BLaER1 (cell line): ENCODE data around the gene SLC35G4.
A peak's percentile ranks its signal among the peaks of the same experiment; 100 is the strongest.

ENCODE experiments used
- H3K27ac ChIP-seq: shearing (Covaris generic); formaldehyde crosslinking; 2 replicates; pipeline ENCODE4 v1.8.1; 2022
- H3K27me3 ChIP-seq: shearing (Covaris generic); formaldehyde crosslinking; 2 replicates; pipeline ENCODE4 v1.8.1; 2022
- H3K36me3 ChIP-seq: shearing (Covaris generic); formaldehyde crosslinking; 2 replicates; pipeline ENCODE4 v1.8.1; 2022
- H3K4me1 ChIP-seq: shearing (Covaris generic); formaldehyde crosslinking; 2 replicates; pipeline ENCODE4 v1.8.1; 2022
- H3K4me2 ChIP-seq: shearing (Covaris generic); formaldehyde crosslinking; 2 replicates; pipeline ENCODE4 v1.8.1; 2022
- H3K4me3 ChIP-seq: shearing (Covaris generic); formaldehyde crosslinking; 2 replicates; pipeline ENCODE4 v1.8.1; 2022
- H3K9ac ChIP-seq: shearing (Covaris generic); formaldehyde crosslinking; 2 replicates; pipeline ENCODE4 v1.8.1; 2022
- H3K9me3 ChIP-seq: shearing (Covaris generic); formaldehyde crosslinking; 2 replicates; pipeline ENCODE4 v1.8.1; 2022
- H4K20me1 ChIP-seq: shearing (Covaris generic); formaldehyde crosslinking; 2 replicates; pipeline ENCODE4 v1.8.1; 2022
- Cebpa-rat ChIP-seq: shearing (Covaris generic); IDR thresholded peaks from 2 replicates; pipeline ENCODE4 v1.8.1; 2022

Gene SLC35G4

DNA sequence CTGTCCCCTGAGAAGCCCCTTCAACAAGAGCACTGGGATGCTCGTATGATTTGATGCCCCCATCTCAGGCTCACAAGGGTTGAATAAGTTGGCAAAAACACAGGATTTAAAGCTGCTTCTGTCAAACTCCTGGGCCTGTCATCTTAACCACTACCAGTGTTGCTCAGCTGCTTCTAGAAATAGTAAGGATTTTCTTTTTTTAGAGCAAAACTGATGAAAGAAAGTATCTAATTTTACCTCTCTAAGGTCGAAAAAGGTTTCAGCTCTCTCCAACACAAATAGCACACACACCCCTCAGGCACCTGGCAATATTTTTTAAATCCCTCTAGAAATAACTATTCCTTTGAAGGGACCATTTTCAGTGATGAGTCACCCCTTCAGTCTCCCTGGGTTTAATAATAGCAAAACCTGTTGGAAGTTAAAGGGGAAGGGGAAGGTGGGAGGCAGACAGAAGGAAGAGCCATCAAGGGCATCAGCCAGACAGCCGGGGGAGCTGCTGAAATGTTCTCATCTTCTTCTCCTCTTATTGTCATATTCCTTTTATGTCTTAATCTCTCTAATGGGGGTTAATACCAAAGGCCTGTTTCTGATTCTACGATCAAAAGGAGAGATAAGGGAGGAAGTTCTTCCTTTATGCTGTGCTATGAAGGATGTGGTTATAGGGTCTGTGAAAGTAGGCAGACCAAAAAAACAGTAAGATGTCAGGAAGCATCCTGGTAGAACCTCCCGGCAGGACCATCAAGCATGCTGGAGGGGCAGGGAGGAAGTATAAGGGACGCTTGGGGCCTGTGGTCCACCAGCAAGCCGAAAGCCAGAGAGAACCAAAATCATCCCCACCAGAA, 31.9 kb upstream of the SLC35G4 start:
- H3K27me3 ChIP-seq, result no peaks in the 10 kb centered on the region
- H3K4me3 ChIP-seq, result no peak overlapping the region
- H3K27ac ChIP-seq, result no peak overlapping the region
- 0 out of 2 replicates have a peak overlapping the region, but pooled peaks have one; percentile 46 for H3K9ac ChIP-seq
- TF ChIP-seq Cebpa-rat, result no peak
- peaks cover 28% of the 10 kb centered on the region for H3K4me1 ChIP-seq
- peak overlapping the region; percentile 74 for H3K4me2 ChIP-seq
- H3K36me3 ChIP-seq, result no peaks in the 10 kb centered on the region
- no peaks in the 10 kb centered on the region for H4K20me1 ChIP-seq
- H3K9me3 ChIP-seq, result no peaks in the 10 kb centered on the region

DNA sequence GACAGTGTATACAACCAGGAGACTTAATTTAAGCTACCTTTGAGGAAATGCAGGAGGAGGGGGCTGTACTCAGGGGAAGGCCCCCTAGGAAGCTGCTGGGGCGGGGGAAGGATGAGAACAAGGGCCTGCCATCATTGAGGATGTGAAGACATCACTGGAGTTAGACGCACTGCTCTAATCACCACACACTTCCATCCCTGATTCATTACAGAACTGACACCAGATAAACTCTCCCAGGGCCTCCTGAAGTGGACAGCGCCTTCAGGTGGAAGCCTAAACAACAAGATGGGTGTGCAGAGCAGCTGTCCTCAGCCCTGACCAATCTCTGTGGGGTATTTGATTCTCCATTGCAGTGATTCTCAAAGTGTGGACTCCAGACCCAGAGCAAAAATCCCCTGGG, 30.6 kb upstream of the SLC35G4 start:
- H3K9me3 ChIP-seq, result no peaks in the 10 kb centered on the region
- peaks cover 28% of the 10 kb centered on the region for H3K4me1 ChIP-seq
- no peak overlapping the region for H3K9ac ChIP-seq
- no peak overlapping the region for H3K27ac ChIP-seq
- H4K20me1 ChIP-seq, result no peaks in the 10 kb centered on the region
- H3K4me3 ChIP-seq, result no peak overlapping the region
- H3K36me3 ChIP-seq, result no peaks in the 10 kb centered on the region
- TF ChIP-seq Cebpa-rat, result no peak
- H3K27me3 ChIP-seq, result no peaks in the 10 kb centered on the region
- H3K4me2 ChIP-seq, result no peak overlapping the region

DNA sequence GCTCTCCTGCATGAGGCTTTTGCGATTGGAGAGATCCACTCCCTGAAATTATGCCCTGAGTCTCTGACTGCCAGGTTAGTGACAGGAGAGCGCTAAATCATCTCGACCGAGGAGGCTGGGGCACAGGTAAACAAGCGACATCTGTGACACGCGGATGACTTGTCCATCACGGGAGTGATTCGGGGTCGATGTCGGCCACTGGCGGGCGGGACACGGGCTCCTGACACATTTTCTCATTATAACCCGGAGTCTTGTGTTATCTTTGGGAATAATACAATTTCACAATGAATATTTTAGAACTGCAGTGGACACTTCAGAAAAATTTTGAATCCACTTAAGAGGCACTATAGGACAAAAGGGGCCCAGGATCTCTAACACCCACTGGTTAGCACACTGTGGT, 29.5 kb upstream of the SLC35G4 start:
- no peaks in the 10 kb centered on the region for H3K36me3 ChIP-seq
- H3K9me3 ChIP-seq, result no peaks in the 10 kb centered on the region
- no peak overlapping the region for H3K4me2 ChIP-seq
- H3K27me3 ChIP-seq, result no peaks in the 10 kb centered on the region
- no peak for TF ChIP-seq Cebpa-rat
- no peak overlapping the region for H3K27ac ChIP-seq
- no peak overlapping the region for H3K4me3 ChIP-seq
- no peak overlapping the region for H3K9ac ChIP-seq
- peaks cover 28% of the 10 kb centered on the region for H3K4me1 ChIP-seq
- no peaks in the 10 kb centered on the region for H4K20me1 ChIP-seq

DNA sequence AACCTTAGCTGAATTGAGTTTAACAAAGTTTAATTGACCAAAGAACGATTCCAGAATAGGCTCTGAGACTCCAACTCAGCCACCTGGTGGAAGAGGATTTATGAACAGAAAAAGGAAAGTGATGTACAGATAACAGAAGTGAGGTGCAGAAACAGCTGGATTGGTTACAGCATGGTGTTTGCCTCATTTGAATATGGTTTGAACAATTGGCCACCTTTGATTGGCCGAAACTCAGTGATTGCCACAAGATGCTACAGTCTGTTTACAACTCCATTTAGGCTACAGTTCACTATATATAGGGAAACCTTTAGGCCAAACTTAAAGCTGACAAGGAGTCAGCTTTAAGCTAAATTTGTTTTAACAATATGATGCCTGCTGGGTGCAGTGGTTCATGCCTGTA, 28.1 kb upstream of the SLC35G4 start:
- H4K20me1 ChIP-seq, result no peaks in the 10 kb centered on the region
- H3K36me3 ChIP-seq, result no peaks in the 10 kb centered on the region
- no peaks in the 10 kb centered on the region; the same call in 1 of the 2 replicates for H3K9me3 ChIP-seq
- H3K27me3 ChIP-seq, result no peaks in the 10 kb centered on the region
- H3K27ac ChIP-seq, result no peak overlapping the region
- H3K4me3 ChIP-seq, result no peak overlapping the region
- H3K4me2 ChIP-seq, result no peak overlapping the region
- peaks cover 28% of the 10 kb centered on the region for H3K4me1 ChIP-seq
- no peak for TF ChIP-seq Cebpa-rat
- H3K9ac ChIP-seq, result no peak overlapping the region

DNA sequence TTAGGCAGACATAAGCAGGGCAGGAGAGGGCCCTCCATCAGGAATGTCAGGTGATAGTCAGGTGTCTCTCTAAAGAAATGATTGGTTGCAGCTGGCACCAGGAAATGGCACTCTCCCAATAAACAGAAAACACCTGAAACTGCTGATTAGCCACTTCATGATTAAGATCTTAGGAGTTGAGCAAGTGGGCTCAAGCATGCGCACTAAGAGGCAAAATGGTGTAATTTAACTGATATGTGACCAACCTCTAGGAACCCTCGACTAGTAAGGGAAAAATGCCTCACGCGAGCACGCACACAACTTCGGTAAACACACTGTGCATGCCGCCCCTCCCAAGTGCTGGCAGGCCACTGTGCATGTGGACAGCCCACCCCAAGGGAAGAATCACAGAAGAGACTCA, 23.8 kb upstream of the SLC35G4 start:
- 0 out of 2 replicates have a peak, but pooled peaks cover 6% of the 10 kb centered on the region for H3K4me1 ChIP-seq
- H3K9me3 ChIP-seq, result no peaks in the 10 kb centered on the region; the same call in 1 of the 2 replicates

DNA sequence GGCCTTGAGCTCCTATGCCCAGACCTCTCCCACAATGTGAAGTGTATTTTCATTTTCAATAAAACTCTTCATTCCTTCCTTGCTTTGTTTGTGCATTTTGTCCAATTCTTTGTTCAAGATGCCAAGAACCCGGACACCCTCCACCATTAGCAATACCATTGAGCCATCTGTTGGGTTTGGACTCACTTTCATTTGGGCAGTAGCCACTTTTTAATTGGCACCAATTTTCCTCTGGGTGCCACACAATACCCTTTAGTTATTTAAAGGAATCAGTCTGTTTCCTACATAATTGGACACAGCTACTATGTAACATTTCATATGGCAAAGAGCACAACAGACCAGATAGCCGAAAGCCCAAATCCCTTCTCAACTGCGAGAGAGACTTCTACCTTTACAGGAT, 22.5 kb upstream of the SLC35G4 start:
- Histone ChIP-seq H3K4me3 (no peak overlapping the region), H3K36me3 (no peaks in the 10 kb centered on the region), H3K4me1 (0 out of 2 replicates have a peak, but pooled peaks cover 6% of the 10 kb centered on the region), H3K27me3 (no peaks in the 10 kb centered on the region), H3K27ac (no peak overlapping the region), H4K20me1 (no peaks in the 10 kb centered on the region), H3K9ac (no peak overlapping the region), H3K9me3 (no peaks in the 10 kb centered on the region; the same call in 1 of the 2 replicates), H3K4me2 (no peak overlapping the region)
- TF ChIP-seq Cebpa-rat, result no peak

More for the DNA sequence above, 23.8 kb upstream of the SLC35G4 start:
- Histone ChIP-seq H3K36me3 (no peaks in the 10 kb centered on the region), H3K27me3 (no peaks in the 10 kb centered on the region), H4K20me1 (no peaks in the 10 kb centered on the region), H3K9ac (no peak overlapping the region), H3K4me2 (no peak overlapping the region), H3K27ac (no peak overlapping the region), H3K4me3 (no peak overlapping the region)
- no peak for TF ChIP-seq Cebpa-rat

DNA sequence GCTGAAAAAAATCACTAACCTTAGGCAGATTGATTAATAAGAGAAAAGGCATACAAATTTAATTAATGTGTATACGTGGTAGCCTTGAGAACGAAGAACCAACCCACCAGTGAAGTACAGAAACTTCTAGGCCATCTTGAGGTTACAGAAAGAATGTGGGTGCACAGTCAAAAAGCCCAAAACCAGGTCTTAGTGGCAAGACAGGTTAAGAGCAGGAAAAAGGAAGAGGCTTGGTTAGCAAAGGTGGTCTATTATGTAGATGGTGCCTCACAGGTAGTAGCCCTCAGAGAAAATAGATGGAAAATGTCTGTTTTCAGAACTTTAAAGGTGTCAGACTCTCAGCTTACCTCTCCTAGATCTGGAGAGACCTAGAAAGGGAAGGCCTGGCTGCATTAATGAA, 22.0 kb upstream of the SLC35G4 start:
- Histone ChIP-seq H3K27me3 (no peaks in the 10 kb centered on the region), H3K9me3 (no peaks in the 10 kb centered on the region; the same call in 1 of the 2 replicates), H3K4me3 (no peak overlapping the region), H4K20me1 (no peaks in the 10 kb centered on the region), H3K9ac (no peak overlapping the region), H3K36me3 (no peaks in the 10 kb centered on the region), H3K27ac (no peak overlapping the region), H3K4me2 (no peak overlapping the region), H3K4me1 (0 out of 2 replicates have a peak, but pooled peaks cover 6% of the 10 kb centered on the region)
- TF ChIP-seq Cebpa-rat, result no peak

DNA sequence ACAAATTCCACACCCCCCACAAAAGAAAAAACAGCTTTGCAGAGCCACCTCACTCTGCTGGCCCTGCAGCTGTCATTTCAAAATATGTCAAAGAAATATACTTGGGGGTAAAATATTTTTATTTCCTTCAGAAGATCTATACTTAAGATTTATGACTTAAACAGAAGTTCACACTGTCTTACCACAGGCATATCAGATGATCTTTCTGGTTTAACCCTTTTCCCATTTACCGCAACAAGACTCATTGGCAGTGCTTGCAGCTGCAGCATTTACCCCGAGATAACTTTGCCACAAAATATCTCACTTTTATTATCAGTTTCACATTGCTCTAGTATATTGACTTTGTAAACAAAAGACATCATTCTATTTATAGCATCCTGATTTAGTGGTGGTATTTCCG, 21.6 kb upstream of the SLC35G4 start:
- no peaks in the 10 kb centered on the region for H4K20me1 ChIP-seq
- no peaks in the 10 kb centered on the region; the same call in 1 of the 2 replicates for H3K9me3 ChIP-seq
- TF ChIP-seq Cebpa-rat, result no peak
- H3K4me1 ChIP-seq, result 0 out of 2 replicates have a peak, but pooled peaks cover 6% of the 10 kb centered on the region
- H3K4me2 ChIP-seq, result no peak overlapping the region
- H3K36me3 ChIP-seq, result no peaks in the 10 kb centered on the region
- H3K27ac ChIP-seq, result no peak overlapping the region
- no peak overlapping the region for H3K4me3 ChIP-seq
- no peak overlapping the region for H3K9ac ChIP-seq
- H3K27me3 ChIP-seq, result no peaks in the 10 kb centered on the region

DNA sequence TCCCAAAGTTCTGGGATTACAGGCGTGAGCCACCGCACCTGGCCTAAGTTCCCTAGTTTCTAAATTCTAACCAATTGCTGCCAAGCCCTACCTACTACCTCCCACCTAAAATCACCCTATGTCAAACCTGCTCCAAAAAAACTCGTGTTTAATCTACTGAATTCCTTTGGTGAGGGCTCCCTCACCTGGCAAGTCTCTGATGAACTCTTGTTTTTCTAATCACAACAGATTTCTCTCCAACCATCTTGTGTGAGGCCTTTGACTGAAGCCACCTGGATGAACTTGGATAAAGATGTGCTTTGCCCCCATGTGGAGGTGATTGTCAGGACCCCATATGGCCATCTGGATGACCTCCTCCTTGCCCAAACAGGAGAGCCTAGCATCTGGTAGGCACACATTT, 17.4 kb upstream of the SLC35G4 start:
- no peaks in the 10 kb centered on the region for H3K9me3 ChIP-seq
- no peaks in the 10 kb centered on the region for H3K27me3 ChIP-seq
- no peak overlapping the region for H3K9ac ChIP-seq
- no peak overlapping the region for H3K4me3 ChIP-seq
- no peak overlapping the region for H3K27ac ChIP-seq
- H3K4me1 ChIP-seq, result 0 out of 2 replicates have a peak, but pooled peaks cover 6% of the 10 kb centered on the region
- no peaks in the 10 kb centered on the region for H3K36me3 ChIP-seq
- H3K4me2 ChIP-seq, result no peak overlapping the region
- no peak for TF ChIP-seq Cebpa-rat
- H4K20me1 ChIP-seq, result no peaks in the 10 kb centered on the region

DNA sequence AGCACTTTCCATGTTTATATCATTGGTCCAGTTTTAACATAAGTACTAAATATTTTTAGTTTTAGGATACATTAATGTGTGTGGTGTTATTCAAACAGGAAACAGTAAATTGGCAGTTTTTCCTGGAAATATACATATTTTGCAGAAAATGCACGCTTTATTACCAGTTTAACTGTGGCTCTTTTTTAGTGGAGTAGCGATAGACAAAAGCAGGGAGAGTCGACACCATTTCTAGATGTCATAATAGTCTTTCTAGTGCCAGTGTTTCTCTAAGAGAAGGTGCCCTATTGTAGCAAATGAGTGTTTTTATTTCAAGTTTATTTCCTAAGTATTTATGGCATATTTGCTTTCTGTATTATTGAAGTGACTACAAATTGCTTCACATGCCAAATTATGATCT, 9.1 kb upstream of the SLC35G4 start:
- H4K20me1 ChIP-seq, result no peaks in the 10 kb centered on the region
- peaks cover 6% of the 10 kb centered on the region; the same call in 1 of the 2 replicates for H3K9me3 ChIP-seq
- no peak overlapping the region for H3K27ac ChIP-seq
- no peak overlapping the region for H3K4me2 ChIP-seq
- no peaks in the 10 kb centered on the region for H3K36me3 ChIP-seq
- no peak for TF ChIP-seq Cebpa-rat
- no peak overlapping the region for H3K9ac ChIP-seq
- H3K27me3 ChIP-seq, result no peaks in the 10 kb centered on the region
- H3K4me3 ChIP-seq, result no peak overlapping the region
- no peaks in the 10 kb centered on the region for H3K4me1 ChIP-seq
